GM13977 (cell line): ENCODE measurements around the gene PAQR7.

ENCODE experiments used
- DNase-seq: peaks from one replicate; pipeline ENCODE4 v3.0.0; 2012; ENCODE audit warnings: low spot score
- in situ Hi-C: fragments of 300-500 bp; cut with MboI; formaldehyde crosslinking; loops from one replicate; pipeline ENCODE4 v1.12.0; 2022; ENCODE audit warnings: low sequenced_read_pairs, low pct_unique_long_range_greater_than_20kb, mixed read lengths, inconsistent platforms; ENCODE audit not compliant: unreplicated experiment
- TF ChIP-seq, protein P1 (sequence below): IDR thresholded peaks from 2 replicates; pipeline ENCODE4 v1.5.1; 2012; ENCODE audit warnings: mild to moderate bottlenecking, control low read depth; ENCODE audit not compliant: insufficient read depth; ENCODE audit errors: extremely low read depth, missing control alignments

PAQR7 gene

DNA sequence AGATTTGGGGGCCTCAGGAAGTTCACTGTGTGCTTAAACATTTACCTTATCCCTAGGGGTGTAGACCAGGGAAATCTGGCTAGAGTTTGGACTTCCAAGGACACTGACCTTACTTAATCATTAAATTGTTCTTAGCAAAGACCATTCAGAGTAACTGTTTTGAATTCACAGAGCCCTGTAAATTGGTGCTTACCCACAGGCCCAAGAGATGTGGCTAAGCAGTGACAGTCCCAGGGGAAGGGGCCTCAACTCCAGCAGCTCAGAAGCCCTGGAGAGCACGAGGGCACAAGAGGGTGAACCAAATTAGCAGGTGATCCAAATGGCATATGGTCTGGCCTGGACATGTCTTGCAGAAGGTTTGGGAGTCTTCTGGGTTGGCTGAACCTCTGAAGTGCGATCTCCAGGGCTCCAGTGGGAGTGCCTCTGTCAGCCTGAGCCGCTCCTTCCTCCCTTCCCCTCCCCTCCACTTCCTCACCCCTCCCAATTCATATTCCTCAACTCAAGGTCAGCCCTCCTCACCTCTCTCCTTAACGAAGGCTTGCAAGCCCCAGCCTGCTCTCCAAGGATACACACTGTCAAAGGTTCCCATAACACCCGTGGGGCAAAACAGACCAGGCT lies 4.3 kb downstream of the PAQR7 start:
- DNase-seq = no peak
- in situ Hi-C loops = no loop called here
- TF ChIP-seq, protein P1, sequence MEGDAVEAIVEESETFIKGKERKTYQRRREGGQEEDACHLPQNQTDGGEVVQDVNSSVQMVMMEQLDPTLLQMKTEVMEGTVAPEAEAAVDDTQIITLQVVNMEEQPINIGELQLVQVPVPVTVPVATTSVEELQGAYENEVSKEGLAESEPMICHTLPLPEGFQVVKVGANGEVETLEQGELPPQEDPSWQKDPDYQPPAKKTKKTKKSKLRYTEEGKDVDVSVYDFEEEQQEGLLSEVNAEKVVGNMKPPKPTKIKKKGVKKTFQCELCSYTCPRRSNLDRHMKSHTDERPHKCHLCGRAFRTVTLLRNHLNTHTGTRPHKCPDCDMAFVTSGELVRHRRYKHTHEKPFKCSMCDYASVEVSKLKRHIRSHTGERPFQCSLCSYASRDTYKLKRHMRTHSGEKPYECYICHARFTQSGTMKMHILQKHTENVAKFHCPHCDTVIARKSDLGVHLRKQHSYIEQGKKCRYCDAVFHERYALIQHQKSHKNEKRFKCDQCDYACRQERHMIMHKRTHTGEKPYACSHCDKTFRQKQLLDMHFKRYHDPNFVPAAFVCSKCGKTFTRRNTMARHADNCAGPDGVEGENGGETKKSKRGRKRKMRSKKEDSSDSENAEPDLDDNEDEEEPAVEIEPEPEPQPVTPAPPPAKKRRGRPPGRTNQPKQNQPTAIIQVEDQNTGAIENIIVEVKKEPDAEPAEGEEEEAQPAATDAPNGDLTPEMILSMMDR = no peak

DNA sequence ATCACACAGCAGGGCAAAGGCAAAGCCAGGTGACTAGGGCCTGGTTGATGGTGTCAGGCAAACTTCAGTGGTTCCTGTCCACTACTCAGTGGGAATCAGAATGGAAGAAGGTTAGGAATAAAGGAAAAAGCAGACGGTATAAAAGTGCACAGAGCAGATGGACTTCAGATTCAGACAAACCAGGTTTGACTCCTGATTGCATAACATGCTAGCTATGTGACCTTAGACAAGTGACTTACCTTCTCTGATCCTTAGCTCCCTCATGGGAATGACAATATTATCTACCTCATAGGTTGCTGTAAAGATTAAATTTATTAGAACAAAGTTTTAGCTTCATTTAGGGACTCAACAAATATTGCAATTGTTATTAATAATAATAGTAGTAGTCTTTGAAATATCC lies 4.9 kb downstream of the PAQR7 start:
- in situ Hi-C loops = no loop called here
- no peak for DNase-seq
- TF ChIP-seq, protein P1 = no peak

DNA sequence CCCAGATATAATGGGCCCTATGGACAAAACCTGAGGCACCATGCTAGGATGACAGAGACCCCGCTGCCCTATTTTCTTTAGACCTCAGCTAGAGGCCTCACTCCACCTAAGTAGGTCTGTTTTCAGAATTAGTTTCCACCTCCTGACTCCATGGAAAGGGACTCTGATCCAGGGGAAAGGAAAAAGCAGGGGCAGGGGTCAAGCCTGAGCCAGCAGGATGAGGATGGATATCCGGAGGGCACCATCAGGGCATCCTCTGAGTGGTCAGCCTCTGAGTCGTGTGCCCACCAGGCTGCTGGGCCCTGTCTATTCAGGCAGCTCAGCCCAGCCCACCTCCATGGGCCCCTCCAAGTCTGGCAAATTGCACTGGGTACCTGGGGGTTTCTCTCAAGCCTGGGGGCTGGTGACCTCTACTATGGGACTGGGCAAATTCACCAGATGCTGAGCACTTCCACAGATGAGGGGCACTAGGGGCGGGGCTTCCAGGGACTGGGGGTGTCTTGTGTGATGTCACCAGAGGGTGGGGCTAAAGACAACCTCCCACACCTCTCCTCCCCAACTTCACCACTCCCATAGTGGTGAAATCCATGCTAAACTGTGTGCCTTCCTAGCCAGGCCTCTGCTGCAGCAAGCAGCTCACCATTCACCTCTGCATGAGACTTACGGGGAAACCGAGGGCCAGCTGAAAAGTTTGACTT lies 5.5 kb downstream of the PAQR7 start:
- TF ChIP-seq, protein P1 = no peak
- in situ Hi-C loops = no loop called here
- no peak for DNase-seq

DNA sequence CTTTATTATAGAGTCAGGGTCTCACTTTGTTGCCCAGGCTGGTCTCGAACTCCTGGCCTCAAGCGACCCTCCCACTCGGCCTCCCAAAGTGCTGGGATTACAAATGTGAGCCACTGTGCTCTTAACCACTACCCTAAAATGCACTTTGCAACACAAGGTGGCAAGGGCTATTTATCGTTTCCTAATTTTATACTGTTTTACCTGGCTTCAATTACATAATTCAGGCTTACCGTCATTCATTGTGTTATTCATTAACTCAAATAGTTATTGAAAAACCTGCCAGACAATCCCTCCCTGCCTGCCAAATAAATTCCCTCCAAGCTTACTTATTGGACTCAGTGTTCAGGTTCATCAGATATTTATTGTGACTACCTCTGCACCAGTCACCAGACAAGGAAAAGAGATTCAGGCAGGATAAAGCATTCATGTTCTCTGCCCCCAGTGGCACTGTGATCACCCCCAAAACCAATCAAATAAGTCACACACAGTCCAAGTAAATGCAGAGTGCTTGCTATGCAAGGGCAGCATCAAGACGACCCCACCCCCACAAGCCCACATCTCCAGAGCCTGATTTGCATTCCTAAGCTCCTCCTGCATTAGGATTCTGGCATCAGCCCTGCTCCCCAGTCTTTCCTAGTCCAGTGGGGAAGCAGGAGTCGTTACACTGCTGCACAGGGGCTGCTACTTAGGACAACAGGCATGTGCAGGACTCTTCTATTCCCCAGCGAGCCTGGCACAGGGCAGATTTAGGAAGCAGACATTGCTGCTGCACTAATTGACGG lies 8.1 kb downstream of the PAQR7 start:
- in situ Hi-C loops = no loop called here
- no peak for DNase-seq

DNA sequence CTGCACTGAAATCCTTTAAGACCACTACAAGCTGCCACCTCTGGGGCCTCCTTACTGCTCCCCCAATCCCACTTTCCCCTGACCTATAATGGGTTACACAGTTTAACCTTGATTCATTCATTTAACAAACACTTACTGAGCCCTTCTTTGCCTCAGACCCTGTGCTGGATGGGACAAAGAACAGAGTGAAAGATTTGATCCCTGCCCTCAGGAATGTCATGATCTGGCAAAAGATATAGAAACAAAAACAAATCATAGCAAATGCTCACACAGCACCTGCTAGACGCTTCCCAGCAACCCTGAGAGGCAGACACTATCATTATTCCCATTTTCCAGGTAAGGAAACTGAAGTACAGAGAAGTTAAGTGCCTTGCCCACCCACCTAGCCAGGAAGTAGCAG lies 9.2 kb downstream of the PAQR7 start:
- in situ Hi-C loops = no loop called here
- DNase-seq = no peak
- TF ChIP-seq, protein P1 = no peak

More for the DNA sequence above, 8.1 kb downstream of the PAQR7 start:
- TF ChIP-seq, protein P1 = no peak

DNA sequence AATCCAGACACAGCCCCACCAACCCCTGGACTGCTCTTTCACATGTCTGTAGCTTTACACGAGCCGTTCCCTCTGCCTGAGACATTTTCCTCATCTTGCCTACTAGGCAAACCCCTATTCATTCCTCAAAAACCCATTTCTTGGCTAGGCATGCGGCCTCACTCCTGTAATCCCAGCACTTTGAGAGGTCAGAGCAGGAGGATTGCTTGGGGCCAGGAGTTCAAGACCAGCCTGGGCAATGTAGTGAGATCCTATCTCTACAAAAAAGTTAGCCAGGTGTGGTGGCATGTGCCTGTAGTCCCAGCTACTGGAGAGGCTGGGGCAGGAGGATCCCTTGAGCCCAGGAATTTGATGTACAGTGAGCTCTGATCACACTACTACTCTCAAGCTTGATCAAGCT lies 11.1 kb downstream of the PAQR7 start:
- TF ChIP-seq, protein P1 = no peak
- DNase-seq = no peak
- in situ Hi-C loops = no loop called here
